GM19193 (cell line): Measurements from ENCODE around the gene LARGE1.

Source experiments
- POLR2A ChIP-seq: IDR thresholded peaks from 4 replicates; pipeline ENCODE4 v1.6.1; 2011; ENCODE audit not compliant: insufficient read depth, insufficient read length; ENCODE audit errors: extremely low read depth

Gene LARGE1

GRCh38 chr22:33880986-33881385 is 39.3 kb downstream of the LARGE1 start:
- TF ChIP-seq POLR2A: no peak

DNA sequence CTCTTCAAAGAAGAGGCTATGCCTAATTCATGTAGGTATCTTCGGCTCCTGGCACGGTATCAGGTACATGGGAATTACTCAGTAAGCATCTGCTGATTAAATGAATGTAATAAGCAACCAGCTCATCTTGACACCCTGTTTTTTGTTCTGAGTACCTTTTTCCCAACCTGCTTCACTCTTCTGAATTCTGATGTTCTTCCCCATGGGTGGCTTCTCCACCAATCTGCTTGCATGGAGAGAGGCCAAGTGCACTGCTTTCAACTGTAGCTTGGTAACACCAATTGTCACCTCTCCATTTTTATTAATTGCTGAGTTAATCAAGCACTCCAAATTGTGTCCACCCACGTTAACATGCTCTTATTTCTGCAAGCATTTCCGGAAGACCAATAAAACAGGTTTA is 40.5 kb downstream of the LARGE1 start:
- no peak for TF ChIP-seq POLR2A

DNA sequence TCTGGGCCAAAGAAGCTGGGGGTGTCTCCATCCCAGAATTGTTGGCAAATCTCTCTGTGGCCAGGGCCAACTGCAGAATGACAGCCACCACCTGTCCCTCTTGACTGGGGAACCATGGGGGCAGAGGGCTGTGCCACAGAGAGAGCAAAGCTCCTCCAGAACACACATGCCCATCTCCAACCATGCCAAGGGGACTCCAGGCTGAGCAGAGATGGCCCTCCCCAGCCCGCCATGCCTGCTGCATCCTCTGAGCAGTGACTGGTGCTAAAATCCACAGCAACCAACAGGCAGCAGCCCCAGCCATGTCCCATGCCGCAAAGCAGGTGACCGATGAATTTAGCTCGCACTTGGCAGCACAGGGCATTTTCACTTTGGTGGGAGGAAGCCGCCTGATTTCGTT is 45.0 kb downstream of the LARGE1 start:
- TF ChIP-seq POLR2A: no peak

DNA sequence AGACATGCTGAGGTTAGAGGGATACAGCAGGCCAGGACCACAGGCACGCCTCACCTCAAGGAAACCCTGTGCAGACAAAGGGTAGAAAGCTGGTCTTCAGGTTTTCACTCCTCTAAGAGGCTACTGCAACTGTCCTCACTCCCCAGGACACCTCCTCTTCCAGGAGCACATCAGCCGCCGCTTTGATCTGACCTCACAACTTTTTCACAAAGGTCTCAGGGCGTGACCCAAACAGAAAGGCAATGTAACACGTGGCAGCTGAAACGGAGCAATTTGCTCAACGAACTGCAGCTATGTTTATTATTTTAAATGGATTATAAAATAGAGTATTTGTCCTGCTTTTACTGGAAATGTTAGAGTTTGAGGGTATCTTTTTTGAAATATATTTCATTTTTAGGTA is 46.1 kb downstream of the LARGE1 start:
- TF ChIP-seq POLR2A: no peak

DNA sequence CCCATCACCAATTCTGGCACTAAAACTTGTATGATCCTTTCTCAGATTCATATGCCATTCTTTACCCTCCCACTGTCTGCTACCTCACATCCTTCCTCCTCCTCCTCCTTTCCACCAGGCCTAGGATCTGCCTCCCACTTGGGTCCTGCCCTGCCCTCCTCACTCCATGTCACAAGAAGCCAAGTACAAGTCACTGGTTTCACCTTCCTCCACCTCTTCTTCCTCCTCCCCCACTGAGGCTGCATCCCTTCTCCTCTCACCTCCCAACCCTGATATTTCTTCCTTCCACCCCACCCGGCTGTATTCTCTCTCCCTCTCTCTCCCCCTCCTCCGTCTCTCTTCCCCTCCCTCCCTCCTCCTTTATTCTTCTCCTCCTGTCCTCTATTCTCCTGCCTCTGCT is 46.6 kb downstream of the LARGE1 start:
- TF ChIP-seq POLR2A: no peak

DNA sequence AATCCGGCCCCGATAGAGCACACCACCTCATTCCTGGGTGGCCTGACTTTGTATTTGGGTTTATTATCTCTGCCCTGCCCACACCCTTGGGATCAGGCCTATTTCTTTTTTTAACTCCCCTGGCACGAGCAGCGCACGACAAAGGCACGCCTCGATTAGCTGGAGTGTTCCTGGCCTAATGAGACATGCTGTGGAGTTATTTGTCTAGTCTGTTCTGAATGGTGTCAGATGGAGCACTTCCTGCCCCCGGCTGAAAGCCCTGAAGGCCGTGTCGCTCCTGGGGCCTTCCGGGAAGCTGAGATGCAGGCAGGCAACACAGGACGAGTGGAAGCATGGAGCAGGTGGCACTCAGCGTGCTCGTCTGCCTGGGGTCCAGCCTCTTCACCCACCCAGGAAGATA is 47.1 kb downstream of the LARGE1 start:
- TF ChIP-seq POLR2A: no peak

DNA sequence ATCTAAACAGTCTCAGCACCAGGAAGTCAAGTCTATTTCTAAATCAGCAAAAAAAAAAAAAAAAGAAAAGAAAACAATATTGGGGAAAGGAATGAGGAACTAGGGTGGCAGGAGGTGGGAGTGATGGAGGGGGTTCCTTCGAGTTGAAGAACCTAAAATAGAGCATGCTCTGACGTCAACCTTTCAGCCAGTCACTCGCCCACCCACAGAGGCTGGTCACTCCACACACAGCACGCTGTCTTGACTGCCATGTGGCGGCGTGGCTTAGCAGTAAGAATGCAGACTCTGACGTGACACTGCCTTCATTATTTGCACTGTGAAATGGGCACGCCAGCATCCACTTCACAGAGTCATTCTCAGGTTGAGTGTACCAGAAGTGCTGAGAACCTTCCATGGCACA is 48.3 kb downstream of the LARGE1 start:
- no peak for TF ChIP-seq POLR2A

- TF ChIP-seq POLR2A: no peak
Observed at GRCh38 chr22:33869946-33870345, 50.3 kb downstream of the LARGE1 start.

GRCh38 chr22:33867971-33868370 is 52.3 kb downstream of the LARGE1 start:
- no peak for TF ChIP-seq POLR2A

DNA sequence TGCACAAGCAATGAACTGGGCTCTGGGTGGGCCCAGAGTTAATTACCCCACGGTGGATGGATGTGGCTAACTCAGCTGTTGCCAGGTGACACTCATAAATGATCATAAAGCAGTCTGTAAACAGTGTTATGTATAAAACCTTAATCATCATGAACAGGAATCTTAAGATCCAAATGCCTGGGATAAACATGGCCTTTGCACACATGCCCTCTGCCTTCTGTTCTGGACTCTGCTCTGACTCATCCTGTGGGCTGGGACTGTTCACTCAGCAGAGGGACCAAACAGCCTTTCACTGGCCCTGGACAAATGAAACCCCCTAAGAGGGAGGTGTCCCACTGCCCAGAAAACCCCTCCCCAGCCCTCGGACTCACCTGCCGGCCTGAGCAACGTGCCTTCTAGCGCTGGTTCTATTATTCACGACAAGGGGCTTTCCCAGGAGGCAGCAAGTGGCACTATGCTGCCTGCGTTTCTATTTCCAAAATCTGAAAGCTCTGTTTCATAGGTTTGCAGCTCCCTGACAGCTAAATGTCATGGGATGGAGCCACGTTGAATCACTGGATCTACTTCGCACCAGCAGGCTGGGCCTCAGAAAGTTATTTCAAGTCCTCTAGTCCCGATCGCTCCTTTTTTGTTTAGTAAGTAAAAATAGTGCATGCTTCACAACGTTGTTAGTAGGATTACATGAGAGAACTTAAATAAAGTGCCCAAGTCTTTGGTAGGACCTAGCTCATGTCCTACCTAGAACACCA is 53.0 kb downstream of the LARGE1 start:
- TF ChIP-seq POLR2A: no peak

- no peak for TF ChIP-seq POLR2A
Observed at GRCh38 chr22:33866511-33866910, 53.8 kb downstream of the LARGE1 start.

- TF ChIP-seq POLR2A: no peak
Observed at GRCh38 chr22:33865996-33866395, 54.3 kb downstream of the LARGE1 start.

DNA sequence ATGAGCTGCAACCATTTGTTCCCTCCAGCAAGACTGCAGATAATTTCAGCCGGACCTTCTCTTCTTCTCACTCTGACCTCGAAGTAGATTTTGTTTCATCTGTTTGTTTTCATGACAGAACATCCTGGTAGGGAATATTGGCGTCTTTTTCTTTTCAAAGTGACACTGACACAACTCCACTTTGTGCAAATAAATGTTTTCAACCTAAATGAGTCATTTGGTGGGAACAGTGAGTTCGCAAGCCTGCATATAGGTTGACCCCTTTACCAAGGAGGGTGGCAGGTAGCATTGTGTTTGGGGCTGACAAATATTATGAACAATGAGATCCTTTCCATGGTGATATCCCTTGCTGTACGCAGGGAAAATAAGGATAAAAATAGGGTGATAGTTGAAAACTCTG is 55.0 kb downstream of the LARGE1 start:
- no peak for TF ChIP-seq POLR2A

DNA sequence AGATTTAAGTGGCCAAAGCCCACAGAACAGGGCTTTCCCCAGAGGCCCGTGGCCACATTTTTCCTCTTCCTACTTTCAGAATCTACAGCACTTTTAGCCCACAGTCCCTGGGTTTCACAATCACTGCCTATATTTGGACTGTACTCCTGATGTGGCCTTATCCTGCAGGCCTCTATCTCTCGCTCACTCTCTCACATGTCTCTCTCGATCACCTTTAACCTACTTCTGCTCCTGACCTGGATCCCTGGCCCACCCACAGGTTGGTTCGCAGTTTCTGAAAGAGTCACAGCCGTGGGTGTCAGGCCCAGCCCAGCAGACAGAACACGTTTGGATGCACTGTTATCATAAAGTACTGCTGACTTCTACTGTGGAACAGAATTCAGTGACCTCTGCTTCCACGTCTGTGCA is 55.5 kb downstream of the LARGE1 start:
- no peak for TF ChIP-seq POLR2A

- no peak for TF ChIP-seq POLR2A
Observed at GRCh38 chr22:33861216-33861875, 58.9 kb downstream of the LARGE1 start.

GRCh38 chr22:33860386-33860785 is 59.9 kb downstream of the LARGE1 start:
- no peak for TF ChIP-seq POLR2A
